ENCODE measurements around the gene ALOX5.

Gene ALOX5

DNA sequence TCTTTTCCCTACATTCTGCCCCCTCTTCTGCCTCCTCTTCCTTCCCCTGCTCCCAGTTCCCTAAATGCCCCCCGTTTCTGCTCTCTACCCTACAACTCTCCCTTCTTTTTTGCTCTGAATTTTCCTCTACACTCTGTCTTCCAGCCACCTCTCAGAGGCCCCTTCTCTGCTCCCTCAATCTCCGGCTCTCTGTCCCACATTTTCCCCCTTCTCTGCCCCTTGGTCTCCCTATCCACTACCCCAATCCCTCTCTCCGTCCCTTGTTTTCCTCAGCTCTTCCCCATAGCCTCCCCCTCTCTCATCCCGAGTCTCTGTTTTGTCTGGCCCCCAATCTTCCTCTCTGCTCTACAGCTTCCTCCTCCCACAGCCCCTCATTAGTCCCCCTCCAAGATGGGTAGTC, 3.3 kb downstream of the ALOX5 start:
- TF ChIP-seq, protein P1, sequence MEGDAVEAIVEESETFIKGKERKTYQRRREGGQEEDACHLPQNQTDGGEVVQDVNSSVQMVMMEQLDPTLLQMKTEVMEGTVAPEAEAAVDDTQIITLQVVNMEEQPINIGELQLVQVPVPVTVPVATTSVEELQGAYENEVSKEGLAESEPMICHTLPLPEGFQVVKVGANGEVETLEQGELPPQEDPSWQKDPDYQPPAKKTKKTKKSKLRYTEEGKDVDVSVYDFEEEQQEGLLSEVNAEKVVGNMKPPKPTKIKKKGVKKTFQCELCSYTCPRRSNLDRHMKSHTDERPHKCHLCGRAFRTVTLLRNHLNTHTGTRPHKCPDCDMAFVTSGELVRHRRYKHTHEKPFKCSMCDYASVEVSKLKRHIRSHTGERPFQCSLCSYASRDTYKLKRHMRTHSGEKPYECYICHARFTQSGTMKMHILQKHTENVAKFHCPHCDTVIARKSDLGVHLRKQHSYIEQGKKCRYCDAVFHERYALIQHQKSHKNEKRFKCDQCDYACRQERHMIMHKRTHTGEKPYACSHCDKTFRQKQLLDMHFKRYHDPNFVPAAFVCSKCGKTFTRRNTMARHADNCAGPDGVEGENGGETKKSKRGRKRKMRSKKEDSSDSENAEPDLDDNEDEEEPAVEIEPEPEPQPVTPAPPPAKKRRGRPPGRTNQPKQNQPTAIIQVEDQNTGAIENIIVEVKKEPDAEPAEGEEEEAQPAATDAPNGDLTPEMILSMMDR (IDR thresholded peaks at IDR 0.05; ENCODE audit: low read length, missing control alignments): no peak
- DNase-seq (ENCODE audit: low read depth): no peak
- no peak overlapping the region for H3K4me3 ChIP-seq (replicated peaks; ENCODE audit: low read depth, low read length)

DNA sequence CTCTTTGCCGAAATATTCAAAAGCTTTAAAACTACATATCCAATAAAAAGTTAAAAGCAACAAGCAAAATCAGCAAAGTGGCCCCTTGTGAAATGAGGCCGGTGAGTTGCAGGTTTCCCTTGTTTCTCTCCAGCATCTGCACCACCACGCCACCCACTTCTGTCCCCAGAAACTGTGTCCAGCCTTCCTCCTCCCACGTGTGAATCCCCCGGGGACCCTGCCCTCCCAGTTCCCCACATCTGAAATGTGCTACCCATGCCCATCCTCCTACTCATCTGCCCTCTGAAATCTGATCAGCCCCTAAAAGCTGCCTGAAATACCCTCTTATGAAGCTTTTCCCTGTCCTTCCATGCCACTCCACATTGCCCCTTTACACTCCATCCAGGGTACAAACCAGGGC, 3.8 kb downstream of the ALOX5 start:
- no peak overlapping the region for H3K4me3 ChIP-seq (replicated peaks; ENCODE audit: low read depth, low read length)
- DNase-seq (ENCODE audit: low read depth): no peak
- TF ChIP-seq, protein P1 (IDR thresholded peaks at IDR 0.05; ENCODE audit: low read length, missing control alignments): no peak

DNA sequence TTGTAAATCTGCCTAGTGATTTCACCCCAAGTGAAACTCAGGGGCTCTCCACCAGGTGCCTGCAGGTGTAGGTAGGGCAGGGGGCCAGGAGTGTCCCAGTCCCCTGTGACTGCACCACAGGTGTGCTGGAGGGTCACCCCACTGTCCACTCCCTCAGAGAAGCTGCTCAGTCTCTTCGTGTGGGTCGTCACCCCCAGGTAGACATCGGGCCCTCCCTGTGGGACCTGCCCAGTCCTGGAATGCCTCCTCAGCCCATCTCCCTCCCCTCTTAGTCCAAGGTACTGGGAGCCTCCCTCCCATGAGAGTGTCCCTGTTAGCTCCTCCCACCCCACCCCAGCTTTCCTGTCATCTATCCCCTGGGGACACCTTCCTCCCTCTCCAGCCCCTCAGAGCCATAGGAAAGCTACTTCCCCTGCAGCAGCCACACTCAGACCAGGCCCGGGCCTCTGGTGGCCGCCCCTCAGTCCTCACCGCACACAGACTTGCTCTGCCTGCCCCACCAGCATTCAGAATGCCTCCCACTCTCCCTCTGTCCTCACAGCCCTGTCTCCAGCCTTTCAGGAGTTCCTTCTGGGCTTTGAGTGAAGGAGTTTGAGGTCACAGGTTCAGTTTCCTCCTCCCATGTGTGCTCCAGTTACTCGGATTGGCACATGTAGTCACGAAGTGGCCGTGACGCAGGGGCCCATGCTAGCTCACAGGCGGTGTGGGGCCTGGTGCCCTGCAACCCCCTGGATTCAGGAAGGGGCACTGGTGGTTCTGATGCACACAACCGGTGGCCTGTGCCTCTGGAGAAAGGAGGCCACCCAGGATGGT, 5.1 kb downstream of the ALOX5 start:
- DNase-seq (ENCODE audit: low read depth): no peak

DNA sequence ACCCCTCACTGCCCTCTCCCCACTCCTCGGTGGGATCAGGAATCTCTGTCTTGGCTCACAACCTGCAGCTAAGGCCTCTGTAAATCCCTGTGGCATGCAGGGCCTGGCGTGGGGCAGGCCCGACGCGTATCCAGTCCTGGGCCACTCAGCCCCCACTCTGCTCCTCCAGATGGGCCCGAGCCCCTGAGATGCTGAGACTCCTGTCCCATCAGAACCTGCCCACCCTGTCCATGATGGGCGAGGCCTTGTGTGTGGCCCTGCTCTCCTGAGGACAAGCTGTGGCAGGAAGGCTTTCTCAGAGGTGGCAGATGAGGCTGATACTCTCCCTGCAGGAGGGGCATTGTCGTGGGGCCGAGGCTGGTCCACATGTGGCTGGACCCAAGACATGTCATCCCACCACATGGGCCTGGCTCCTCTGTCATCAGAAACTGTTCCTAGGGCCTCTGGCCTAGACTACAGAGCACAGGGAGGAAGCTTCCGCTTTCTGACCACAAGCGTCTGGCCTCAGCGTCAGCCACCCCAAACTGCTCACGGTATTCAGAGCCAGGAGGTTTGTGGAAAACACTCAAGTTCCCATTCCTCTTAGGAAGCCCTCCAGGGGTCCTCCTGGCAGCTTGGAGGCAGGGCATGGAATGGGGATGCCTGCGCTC, 6.0 kb downstream of the ALOX5 start:
- no peak overlapping the region for H3K4me3 ChIP-seq (replicated peaks; ENCODE audit: low read depth, low read length)
- no peak for DNase-seq (ENCODE audit: low read depth)
- TF ChIP-seq, protein P1 (IDR thresholded peaks at IDR 0.05; ENCODE audit: low read length, missing control alignments): no peak

More for the DNA sequence above, 5.1 kb downstream of the ALOX5 start:
- no peak overlapping the region for H3K4me3 ChIP-seq (replicated peaks; ENCODE audit: low read depth, low read length)
- TF ChIP-seq, protein P1 (IDR thresholded peaks at IDR 0.05; ENCODE audit: low read length, missing control alignments): no peak

DNA sequence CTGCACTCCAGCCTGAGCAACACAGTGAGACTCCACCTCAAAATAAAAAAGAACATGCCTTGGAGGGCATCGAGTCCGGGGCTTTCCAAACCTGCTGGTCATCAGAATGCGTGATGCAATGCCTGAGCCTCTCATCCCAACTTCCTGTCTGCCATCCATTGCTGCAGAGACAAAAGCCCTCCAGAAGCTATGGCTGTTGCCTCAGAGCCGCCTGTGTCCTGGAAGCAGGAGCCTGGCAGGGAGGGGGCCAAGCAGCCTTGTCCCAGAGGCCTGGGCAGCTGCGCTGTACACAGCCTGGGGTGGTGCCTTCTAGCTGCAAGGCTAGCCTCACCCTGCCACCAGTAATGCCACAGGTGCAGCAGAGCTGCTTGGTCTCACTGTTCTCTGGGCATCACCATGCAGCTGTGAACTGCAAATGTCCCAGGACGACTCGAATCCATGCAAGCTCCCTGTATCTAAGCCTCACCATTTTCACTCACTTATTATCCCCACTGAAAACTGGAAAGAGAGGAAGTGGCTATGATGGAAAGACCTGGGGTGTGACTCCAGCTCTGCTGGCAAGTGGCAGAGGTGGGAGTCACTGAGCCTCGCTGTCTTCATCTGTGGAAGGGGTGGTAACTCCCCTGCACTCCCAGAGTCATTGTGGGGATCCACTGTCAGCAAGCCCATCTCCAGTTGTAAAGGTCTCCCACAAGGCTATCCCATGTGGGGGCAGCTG, 7.0 kb downstream of the ALOX5 start:
- no peak for DNase-seq (ENCODE audit: low read depth)
- TF ChIP-seq, protein P1 (IDR thresholded peaks at IDR 0.05; ENCODE audit: low read length, missing control alignments): no peak

DNA sequence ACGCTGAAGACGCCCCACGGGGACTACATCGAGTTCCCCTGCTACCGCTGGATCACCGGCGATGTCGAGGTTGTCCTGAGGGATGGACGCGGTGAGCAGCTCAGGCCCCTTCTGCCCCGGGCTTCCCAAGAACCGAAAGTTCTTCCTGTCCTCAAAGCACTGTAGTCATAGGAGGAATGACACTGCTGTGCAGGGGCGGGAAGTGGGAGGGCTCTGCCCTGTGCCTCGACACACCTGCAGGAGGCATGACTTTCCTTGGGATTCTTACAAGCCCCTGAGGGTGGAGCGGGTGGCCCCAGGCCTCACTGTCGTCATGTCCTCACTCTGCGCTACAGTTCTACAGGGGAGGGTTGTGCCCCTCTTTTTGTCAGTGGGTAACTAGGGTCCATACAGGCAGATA, 8.6 kb downstream of the ALOX5 start:
- no peak overlapping the region for H3K4me3 ChIP-seq (replicated peaks; ENCODE audit: low read depth, low read length)
- no peak for DNase-seq (ENCODE audit: low read depth)

More for the DNA sequence above, 7.0 kb downstream of the ALOX5 start:
- H3K4me3 ChIP-seq (replicated peaks; ENCODE audit: low read depth, low read length): no peak overlapping the region

More for the DNA sequence above, 8.6 kb downstream of the ALOX5 start:
- TF ChIP-seq, protein P1 (IDR thresholded peaks at IDR 0.05; ENCODE audit: low read length, missing control alignments): no peak

All from fibroblast of pulmonary artery (primary cell).